Subcutaneous adipose tissue (tissue), 4 donors: ENCODE results near the gene DISC1. TPM values are rescaled to one million over a fixed set of nuclear protein-coding genes. Genes with fewer than 3 reads are reported as not detected.

Experiments
- CTCF ChIP-seq: fragments of 450-650 bp; IDR thresholded peaks from one replicate; pipeline ENCODE4 v1.5.1; 2016; ENCODE audit warnings: low read depth, mild to moderate bottlenecking, control low read depth, antibody characterized with exemption, moderate library complexity
- total RNA-seq, 4 donors: library from RNA; depleted of rRNA; stranded (reverse); fragments of >200 nt; gene quantifications; one replicate each; pipeline ENCODE4 v1.1.0, GENCODE V29; 2016

DISC1 gene
- total RNA-seq, 4 donors from 2014 or later = 9.8 to 21.6 (median 19.7) TPM

- TF ChIP-seq CTCF = no peak
Measured at GRCh38 chr1:231853588-231854207, 227.1 kb downstream of the DISC1 start.

- TF ChIP-seq CTCF = no peak
Measured at GRCh38 chr1:231855361-231855760, 228.8 kb downstream of the DISC1 start.

- TF ChIP-seq CTCF = no peak
Measured at GRCh38 chr1:231855926-231856325, 229.3 kb downstream of the DISC1 start.

- no peak for TF ChIP-seq CTCF
Measured at GRCh38 chr1:231856426-231856825, 229.8 kb downstream of the DISC1 start.

- no peak for TF ChIP-seq CTCF
Measured at GRCh38 chr1:231856894-231857293, 230.3 kb downstream of the DISC1 start.

GRCh38 chr1:231857609-231858135, 231.1 kb downstream of the DISC1 start:
- TF ChIP-seq CTCF = no peak

- TF ChIP-seq CTCF = no peak
Measured at GRCh38 chr1:231860221-231861088, 233.9 kb downstream of the DISC1 start.
